Raji (cell line): ENCODE measurements around the gene SCN3A.

ENCODE experiments used
- POLR2A ChIP-seq: IDR thresholded peaks from 2 replicates; pipeline ENCODE4 v1.6.1; 2011; ENCODE audit warnings: low read depth, low read length, control low read depth; ENCODE audit not compliant: insufficient read depth

Gene SCN3A

DNA sequence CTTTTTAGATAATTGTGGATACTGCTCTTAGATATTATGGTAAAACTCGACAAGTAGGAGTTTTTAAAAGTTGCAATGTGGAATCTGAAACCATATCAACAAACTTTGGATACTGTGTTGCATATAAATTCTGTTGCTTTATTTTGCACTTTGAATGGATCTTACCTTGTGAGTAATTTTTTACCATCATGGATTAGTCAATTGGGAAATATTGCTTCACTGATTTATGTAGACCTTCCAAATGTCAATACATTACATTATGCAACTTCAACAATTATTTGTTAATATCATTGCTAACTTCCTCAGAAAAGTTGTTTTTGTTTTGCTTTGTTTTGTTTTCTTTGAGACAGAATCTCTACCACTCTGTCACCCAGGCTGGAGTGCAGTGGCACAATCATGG, 146.5 kb downstream of the SCN3A start:
- no peak for TF ChIP-seq POLR2A

GRCh38 chr2:165056564-165056963, 147.3 kb downstream of the SCN3A start:
- TF ChIP-seq POLR2A, result no peak

DNA sequence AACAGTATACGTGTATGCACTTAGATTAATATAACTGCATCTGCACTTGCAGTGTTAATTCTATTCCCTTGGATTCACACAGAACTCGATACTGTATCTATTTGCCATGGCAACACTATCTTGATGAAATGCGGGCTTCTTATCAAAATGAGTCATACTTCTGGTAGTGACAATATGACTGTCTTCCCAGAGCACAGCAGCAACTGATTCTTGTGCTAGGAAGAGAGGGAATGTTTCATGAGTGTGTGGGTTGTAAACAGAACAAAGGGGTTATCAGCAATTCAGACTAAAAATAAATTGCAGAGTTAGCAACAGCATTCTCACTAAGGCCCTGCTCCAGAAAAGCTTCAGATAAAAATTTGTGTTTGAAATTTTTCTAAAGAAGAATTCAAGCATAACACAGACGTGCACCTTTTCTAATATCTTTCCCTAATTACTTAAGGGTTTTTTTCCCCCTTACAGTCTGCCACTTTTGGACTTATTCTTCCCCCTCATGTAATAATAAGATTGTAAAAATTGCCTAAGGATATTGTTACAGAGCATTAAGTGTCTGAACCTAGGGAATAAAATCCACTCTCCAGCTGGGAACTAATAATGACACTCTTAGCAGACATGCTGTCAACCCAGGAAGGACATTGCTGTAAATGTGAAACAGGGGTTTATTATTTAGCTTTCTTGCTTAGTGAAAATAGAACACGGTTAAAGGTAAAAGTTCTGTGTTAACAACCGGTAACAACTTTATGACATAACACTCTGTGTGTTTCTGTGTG, 148.6 kb downstream of the SCN3A start:
- no peak for TF ChIP-seq POLR2A

- TF ChIP-seq POLR2A, result no peak
These were observed 149.2 kb downstream of the SCN3A start for GRCh38 chr2:165054652-165055051.

DNA sequence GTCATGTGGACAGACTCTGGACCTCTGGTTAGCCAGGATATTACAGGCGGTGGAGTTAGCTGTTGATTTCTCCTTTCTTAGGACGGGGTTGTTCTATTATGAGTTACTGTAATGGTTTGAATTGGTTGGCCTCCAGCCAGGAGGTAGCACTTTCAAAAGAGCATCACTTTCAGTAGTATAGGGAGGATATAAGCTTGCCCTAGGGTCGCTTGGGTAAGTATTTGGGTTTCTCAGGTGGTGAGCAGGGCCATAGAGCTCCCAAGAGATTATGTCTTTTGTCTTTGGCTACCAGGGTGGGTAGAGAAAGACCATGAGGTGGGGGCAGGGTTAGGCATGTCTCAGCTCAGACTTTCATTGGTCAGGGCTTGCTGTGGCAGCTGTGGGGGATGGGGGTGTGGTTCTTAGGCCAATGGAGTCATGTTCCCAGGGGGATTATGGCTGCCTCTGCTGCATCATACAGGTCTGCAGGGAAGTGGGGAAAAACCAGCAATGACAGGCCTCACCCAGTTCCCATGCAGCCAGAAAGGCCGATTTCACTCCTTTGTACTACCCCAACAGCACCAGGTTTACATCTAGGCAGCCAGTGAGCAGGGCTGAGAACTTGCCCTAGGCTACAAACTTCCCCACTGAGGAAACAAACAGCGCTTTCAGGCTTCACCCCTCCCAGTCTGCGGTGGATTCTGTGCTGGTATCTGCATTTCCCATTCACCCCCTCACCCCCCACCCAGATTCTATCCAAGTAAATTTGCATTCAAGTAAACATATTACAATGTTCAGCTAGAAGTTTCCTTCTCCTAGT, 159.1 kb downstream of the SCN3A start:
- no peak for TF ChIP-seq POLR2A
